ENCODE data around the gene CLCN5.

CLCN5 gene

GRCh38 chrX:50081282-50081889 lies 159.0 kb downstream of the CLCN5 start:
- DNase-seq (ENCODE audit: low read depth in 3 of 3) = no peak

DNA sequence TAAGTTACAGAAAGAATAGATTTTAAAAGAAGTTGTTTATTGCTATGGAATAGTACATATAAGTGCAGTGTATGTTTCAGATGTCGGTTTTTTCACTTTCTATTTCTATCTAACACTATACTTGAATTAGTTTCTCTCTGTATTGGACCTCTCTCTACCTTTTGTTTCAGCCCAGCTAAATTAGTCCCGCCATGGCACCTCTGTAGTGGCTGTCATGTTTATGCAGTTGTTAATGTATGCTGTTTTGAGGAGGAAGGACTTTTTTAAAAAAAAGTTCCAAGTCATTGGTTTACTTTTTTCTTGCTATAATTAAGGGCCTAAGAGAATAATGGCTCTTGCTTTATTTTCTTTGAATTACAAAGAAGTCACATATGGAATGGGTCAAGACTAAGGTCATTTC lies 160.3 kb downstream of the CLCN5 start:
- DNase-seq (ENCODE audit: low read depth in 3 of 3) = no peak

DNA sequence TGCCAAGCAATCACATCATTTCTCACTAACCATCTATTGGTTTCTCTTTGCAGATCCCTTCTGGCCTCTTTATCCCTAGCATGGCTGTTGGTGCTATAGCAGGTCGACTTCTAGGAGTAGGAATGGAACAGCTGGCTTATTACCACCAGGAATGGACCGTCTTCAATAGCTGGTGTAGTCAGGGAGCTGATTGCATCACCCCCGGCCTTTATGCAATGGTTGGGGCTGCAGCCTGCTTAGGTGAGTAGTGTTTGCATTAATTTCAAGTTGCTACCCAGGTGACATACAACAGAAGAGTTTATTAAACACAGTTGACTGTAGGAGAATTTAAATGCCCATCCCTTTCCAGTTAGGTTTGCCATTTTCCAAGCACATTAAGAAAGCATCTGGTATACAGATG lies 166.2 kb downstream of the CLCN5 start:
- DNase-seq (ENCODE audit: low read depth in 3 of 3) = no peak

DNA sequence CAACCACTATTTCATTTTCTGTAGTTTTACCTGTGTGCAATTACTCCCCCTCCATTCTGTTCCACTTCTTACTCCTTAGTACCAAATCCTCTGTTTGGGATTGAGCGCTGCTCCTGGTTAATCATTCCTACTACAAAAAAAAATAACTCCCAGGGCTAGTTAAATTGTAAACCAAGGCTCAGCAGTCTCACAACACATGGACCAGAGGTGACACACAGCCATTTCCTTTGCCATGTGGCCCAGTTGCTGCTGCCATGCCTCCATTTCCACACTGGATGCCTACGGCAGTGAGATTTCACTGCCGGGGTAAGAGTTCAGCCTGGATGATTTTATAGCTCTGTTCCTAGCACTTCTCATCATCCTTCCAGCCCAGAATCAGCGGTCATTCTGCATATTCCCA lies 171.2 kb downstream of the CLCN5 start:
- no peak for DNase-seq (ENCODE audit: low read depth in 3 of 3)

- DNase-seq (ENCODE audit: low read depth in 3 of 3) = no peak
These were observed 174.7 kb downstream of the CLCN5 start for GRCh38 chrX:50097071-50097470.

DNA sequence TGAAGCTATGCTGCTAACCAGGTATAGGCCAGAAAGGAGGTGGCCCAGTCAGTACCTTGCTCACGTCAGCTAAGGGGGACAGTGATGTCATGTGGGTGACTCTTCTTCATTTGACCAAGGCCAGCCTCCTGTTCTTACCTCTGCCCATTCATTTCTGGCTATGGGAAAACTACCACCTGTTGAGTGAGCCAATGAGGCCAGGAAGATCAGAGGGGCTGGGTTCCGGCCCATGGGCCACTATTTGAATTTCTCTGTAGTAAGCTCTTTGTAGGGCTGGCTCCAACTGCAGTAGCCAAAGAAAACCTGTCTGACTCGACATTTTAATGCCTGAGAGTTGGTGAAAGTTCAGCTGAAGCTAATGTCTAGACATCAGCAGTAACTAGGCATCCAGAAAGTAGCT lies 175.8 kb downstream of the CLCN5 start:
- no peak for DNase-seq (ENCODE audit: low read depth in 3 of 3)

DNA sequence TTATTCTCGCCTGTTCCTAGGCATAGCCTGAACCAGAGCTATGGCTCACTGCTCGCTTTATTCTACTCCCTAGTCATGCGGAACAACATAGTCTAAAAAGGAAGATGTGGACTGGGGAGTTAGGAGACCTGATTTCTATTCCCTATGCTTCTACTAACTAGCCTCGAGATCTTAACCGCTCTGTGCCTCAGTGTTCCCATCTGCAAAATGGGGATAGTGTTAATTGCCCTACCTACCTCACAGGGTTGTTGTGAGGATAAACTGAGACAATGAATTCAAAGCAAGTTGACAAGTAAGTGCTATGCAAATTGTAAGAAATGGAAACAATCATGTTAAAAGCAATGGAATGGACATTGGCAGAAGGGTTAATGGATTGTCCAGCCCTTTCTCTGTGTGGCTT lies 176.4 kb downstream of the CLCN5 start:
- no peak for DNase-seq (ENCODE audit: low read depth in 3 of 3)

GRCh38 chrX:50099331-50099730 lies 176.9 kb downstream of the CLCN5 start:
- DNase-seq (ENCODE audit: low read depth in 3 of 3) = no peak

DNA sequence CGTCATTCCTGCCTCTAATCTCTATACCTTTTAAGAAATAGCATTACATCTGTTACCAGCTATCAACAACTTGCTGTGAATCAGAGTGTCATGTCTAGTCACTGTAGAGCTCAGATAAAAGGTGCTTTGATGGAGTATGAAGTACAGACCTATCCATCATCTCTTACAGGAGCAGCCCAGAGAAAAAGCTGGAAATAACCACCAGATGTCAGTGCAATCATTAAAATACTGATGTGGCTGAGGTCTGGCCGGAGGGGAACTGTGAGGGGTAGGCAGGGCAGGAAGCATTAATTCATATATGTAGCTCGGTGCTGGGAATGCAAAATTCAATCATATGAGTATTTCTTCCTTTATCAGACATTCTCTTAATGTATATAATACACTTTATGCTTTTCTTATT lies 177.8 kb downstream of the CLCN5 start:
- DNase-seq (ENCODE audit: low read depth in 3 of 3) = no peak

GRCh38 chrX:50103176-50103575 lies 180.8 kb downstream of the CLCN5 start:
- DNase-seq (ENCODE audit: low read depth in 3 of 3) = no peak

DNA sequence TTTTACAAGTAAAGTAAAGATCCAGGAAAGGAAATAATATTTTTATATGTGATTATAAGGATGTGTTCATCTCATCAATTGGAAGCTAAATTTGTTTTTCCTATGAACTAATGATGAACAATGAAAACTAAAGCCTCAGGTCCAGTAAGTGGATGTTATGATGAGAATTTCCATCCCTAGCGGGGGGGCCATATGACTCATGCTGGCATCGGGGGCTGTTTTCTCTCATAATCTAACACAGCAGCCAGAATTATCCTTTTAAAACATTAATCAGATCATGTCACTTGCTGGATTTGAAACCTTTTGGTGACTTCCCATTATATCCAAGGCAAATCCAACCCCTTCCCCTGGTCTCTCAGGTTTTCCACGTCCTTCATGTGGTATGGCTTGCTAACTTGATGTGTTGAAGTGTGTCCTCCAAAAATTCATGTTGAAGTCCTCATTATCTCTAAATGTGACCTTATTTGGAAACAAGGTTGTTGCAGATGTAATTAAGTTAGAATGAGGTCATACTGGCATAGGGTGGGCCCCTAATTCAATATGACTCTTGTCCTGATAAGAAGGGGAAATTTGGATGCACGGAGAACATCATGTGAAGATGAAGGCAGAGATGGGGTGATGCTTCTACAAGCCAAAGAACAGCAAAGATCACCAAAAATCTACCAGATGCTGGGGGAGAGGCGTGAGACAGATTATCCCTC lies 181.6 kb downstream of the CLCN5 start:
- no peak for DNase-seq (ENCODE audit: low read depth in 3 of 3)

DNA sequence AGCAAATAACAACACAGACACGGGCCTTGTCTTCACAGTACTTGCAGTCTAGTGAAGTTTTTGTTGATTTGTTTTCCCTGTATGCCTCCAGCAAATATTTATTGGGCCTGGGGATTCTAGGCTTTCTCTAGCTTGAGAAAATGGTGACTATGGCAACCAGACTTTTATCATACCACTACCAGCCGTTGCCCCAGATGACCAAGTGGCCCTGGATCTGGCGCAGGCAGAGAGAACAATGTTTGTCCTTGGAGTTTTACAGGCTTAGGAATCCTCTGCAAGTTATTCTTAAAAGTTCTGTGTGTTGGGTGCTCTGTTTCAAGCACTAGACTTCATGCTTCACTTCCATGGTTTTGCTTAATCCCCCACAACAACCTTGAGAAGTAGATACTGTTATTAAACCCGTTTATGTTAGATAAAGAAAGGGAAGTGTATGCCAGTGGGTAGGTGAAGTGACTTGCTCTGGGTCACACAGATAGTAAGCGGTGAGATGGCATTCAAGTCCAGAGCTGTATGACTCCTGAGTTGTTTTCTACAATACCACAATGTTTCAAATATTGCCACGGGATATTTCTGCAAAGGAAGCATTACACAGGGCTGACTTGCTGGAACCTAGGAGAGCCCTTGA lies 183.8 kb downstream of the CLCN5 start:
- no peak for DNase-seq (ENCODE audit: low read depth in 3 of 3)

- no peak for DNase-seq (ENCODE audit: low read depth in 3 of 3)
These were observed 185.1 kb downstream of the CLCN5 start for GRCh38 chrX:50107470-50107869.

GRCh38 chrX:50108264-50108663 lies 185.9 kb downstream of the CLCN5 start:
- DNase-seq (ENCODE audit: low read depth in 3 of 3) = no peak

DNA sequence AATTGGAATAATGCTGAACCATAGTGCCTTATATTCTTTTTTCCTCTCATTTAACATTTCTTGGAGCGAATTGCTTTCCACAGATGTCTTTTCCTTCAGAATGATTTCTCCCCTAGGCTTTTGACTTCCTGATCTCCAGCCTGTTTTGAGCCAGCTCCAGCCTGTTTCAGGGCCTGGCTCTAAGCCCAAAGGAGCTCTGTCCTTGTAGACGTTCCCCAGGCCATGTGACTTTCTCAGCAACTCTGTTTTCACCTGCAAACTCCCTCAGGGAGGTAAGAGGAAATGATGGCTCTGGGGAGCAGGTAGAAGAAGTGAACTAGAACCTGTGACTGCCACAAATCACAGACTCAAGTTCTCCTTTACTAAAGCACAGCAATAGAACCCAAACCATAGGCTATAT lies 189.3 kb downstream of the CLCN5 start:
- no peak for DNase-seq (ENCODE audit: low read depth in 3 of 3)

DNA sequence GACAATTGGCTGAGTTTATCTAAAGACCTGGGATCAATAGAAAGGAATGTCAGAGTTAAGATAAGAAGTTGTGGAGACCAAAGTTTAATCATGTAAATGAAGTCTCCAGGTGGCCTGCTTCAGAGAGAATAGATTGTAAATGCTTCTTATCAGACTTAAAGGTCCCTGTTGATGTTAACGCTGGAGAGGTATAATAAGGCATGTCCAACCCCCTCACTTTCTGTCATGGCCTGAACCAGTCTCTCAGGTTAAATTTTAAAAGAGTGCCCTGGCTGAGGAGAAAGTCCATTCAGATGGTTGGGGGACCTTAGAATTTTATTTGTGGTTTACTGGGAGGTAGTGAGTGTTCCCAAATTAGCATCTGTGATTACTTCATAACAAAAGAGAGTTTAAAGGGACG lies 191.7 kb downstream of the CLCN5 start:
- no peak for DNase-seq (ENCODE audit: low read depth in 3 of 3)

GRCh38 chrX:50115973-50116372 lies 193.6 kb downstream of the CLCN5 start:
- DNase-seq (ENCODE audit: low read depth in 3 of 3) = no peak

GRCh38 chrX:50117476-50117875 lies 195.1 kb downstream of the CLCN5 start:
- no peak for DNase-seq (ENCODE audit: low read depth in 3 of 3)

DNA sequence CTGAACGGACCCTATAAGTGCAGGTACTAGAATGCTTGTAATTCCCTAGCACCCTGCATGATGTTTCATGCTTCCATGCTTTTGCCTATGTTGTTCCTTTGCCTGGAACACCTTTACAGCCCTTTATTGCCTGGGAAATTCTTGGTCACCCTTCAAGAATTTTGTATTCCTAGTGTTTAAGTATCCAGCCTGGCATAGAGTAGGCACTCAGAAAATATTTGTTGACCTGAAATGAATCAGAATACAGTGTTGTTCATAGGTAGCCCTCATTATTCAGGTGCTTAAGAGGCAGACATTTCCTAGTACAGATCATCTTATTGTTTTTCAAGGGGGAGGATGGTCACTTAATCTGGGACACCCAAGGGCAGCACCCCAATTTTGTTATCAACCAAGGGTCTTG lies 203.1 kb downstream of the CLCN5 start:
- no peak for DNase-seq (ENCODE audit: low read depth in 3 of 3)

GRCh38 chrX:50147972-50148371 lies 225.6 kb downstream of the CLCN5 start:
- no peak for DNase-seq (ENCODE audit: low read depth in 3 of 3)

Measured in stimulated activated CD4-positive, alpha-beta T cell treated with anti-CD3 and anti-CD28 coated beads, TNF-alpha, amount 100 ng/mL, for 24 hours (primary cell).